GM21825 (cell line): ENCODE data around the gene MAGEL2.

Source experiments
- ATAC-seq: cut with Tn5 transposase; IDR thresholded peaks from one replicate; pipeline ENCODE4 v1.9.1; 2021; ENCODE audit warnings: mild to moderate bottlenecking, moderate library complexity; ENCODE audit not compliant: unreplicated experiment

The MAGEL2 gene

GRCh38 chr15:23647421-23648370 is at the start of gene MAGEL2:
MAGEL2 (minus strand) TSS chr15:23647867; CDS start chr15:23647742, 125 bp downstream.
- ATAC-seq = no peak

GRCh38 chr15:23695282-23695681 is 47.6 kb upstream of the MAGEL2 start:
- ATAC-seq = no peak

- no peak for ATAC-seq
Measured at GRCh38 chr15:23694592-23694991, 46.9 kb upstream of the MAGEL2 start.

GRCh38 chr15:23690450-23690852 is 42.8 kb upstream of the MAGEL2 start:
- ATAC-seq = no peak

GRCh38 chr15:23690015-23690414 is 42.3 kb upstream of the MAGEL2 start:
- ATAC-seq = no peak

GRCh38 chr15:23687143-23687470 is 39.4 kb upstream of the MAGEL2 start, which contains the start of gene NDN:
NDN (minus strand) TSS chr15:23687305; CDS start chr15:23687217, 88 bp downstream.
- no peak for ATAC-seq

- no peak for ATAC-seq
Measured at GRCh38 chr15:23686466-23687142, 38.9 kb upstream of the MAGEL2 start.

- ATAC-seq = no peak
Measured at GRCh38 chr15:23671481-23671880, 23.8 kb upstream of the MAGEL2 start.

- no peak for ATAC-seq
Measured at GRCh38 chr15:23670970-23671369, 23.3 kb upstream of the MAGEL2 start.

GRCh38 chr15:23663232-23663631 is 15.6 kb upstream of the MAGEL2 start:
- no peak for ATAC-seq

GRCh38 chr15:23648920-23649515 is 1.4 kb upstream of the MAGEL2 start:
- ATAC-seq = no peak

- ATAC-seq = no peak
Measured at GRCh38 chr15:23647001-23647295, 719 bp downstream of the MAGEL2 start.

GRCh38 chr15:23646165-23647000 is 1.3 kb downstream of the MAGEL2 start:
- no peak for ATAC-seq

GRCh38 chr15:23645371-23646164 is 2.1 kb downstream of the MAGEL2 start:
- ATAC-seq = no peak

- no peak for ATAC-seq
Measured at GRCh38 chr15:23644829-23645228, 2.8 kb downstream of the MAGEL2 start.

GRCh38 chr15:23642413-23643044 is 5.1 kb downstream of the MAGEL2 start:
- peak; percentile 49 for ATAC-seq

- no peak for ATAC-seq
Measured at GRCh38 chr15:23634181-23634580, 13.5 kb downstream of the MAGEL2 start.

GRCh38 chr15:23629234-23629805 is 18.3 kb downstream of the MAGEL2 start:
- ATAC-seq = no peak

GRCh38 chr15:23628612-23629233 is 18.9 kb downstream of the MAGEL2 start:
- ATAC-seq = no peak
